H9 (cell line): Measurements from ENCODE around the gene HSD11B1L. TPM values are rescaled to one million over a fixed set of nuclear protein-coding genes. Genes with fewer than 3 reads are reported as not detected.

Source experiments
- DNase-seq: peaks from one replicate; pipeline ENCODE4 v3.0.0-alpha.2; 2017
- H2AFZ ChIP-seq: one replicate; pipeline ENCODE4 v1.6.1; 2013; ENCODE audit warnings: mild to moderate bottlenecking, low read length, control low read depth, moderate library complexity
- H2AK5ac ChIP-seq: 2 replicates; pipeline ENCODE4 v1.6.1; 2013; ENCODE audit warnings: low read length, control low read depth, mixed read lengths; ENCODE audit not compliant: insufficient read length
- H2BK120ac ChIP-seq: one replicate; pipeline ENCODE4 v1.6.1; 2013; ENCODE audit warnings: low read depth, mild to moderate bottlenecking, low read length, control low read depth, inconsistent platforms; ENCODE audit not compliant: poor library complexity, severe bottlenecking
- H2BK12ac ChIP-seq: 2 replicates; pipeline ENCODE4 v1.6.1; 2013; ENCODE audit warnings: low read length, control low read depth, mixed read lengths, low read depth; ENCODE audit not compliant: insufficient read length
- H2BK15ac ChIP-seq: 2 replicates; pipeline ENCODE4 v1.6.1; 2013; ENCODE audit warnings: low read depth, low read length, control low read depth
- H2BK20ac ChIP-seq: one replicate; pipeline ENCODE4 v1.6.1; 2013; ENCODE audit warnings: low read depth, mild to moderate bottlenecking, low read length, control low read depth, inconsistent platforms; ENCODE audit not compliant: poor library complexity, severe bottlenecking
- H2BK5ac ChIP-seq: 2 replicates; pipeline ENCODE4 v1.6.1; 2013; ENCODE audit warnings: low read length, control low read depth, mixed read lengths; ENCODE audit not compliant: insufficient read length
- H3K14ac ChIP-seq: 2 replicates; pipeline ENCODE4 v1.6.1; 2013; ENCODE audit warnings: low read length, control low read depth; ENCODE audit not compliant: insufficient read depth
- H3K18ac ChIP-seq: 2 replicates; pipeline ENCODE4 v1.6.1; 2013; ENCODE audit warnings: low read depth, mild to moderate bottlenecking, mixed read lengths, low read length, control low read depth; ENCODE audit not compliant: insufficient read length
- H3K23ac ChIP-seq: 2 replicates; pipeline ENCODE4 v1.6.1; 2013; ENCODE audit warnings: low read length, control low read depth, mixed read lengths, low read depth; ENCODE audit not compliant: insufficient read length
- H3K23me2 ChIP-seq: 2 replicates; pipeline ENCODE4 v1.6.1; 2013; ENCODE audit warnings: low read depth, mild to moderate bottlenecking, mixed read lengths, low read length, control low read depth; ENCODE audit not compliant: insufficient read length, poor library complexity, severe bottlenecking
- H3K27ac ChIP-seq: 2 replicates; pipeline ENCODE4 v1.5.1; 2013; ENCODE audit warnings: low read length, control low read depth, mixed read lengths, low read depth; ENCODE audit not compliant: insufficient read length
- H3K27me3 ChIP-seq: 2 replicates; pipeline ENCODE4 v1.6.1; 2013; ENCODE audit warnings: low read length, control low read depth, inconsistent platforms; ENCODE audit not compliant: insufficient read depth
- H3K4ac ChIP-seq: 2 replicates; pipeline ENCODE4 v1.6.1; 2013; ENCODE audit warnings: low read depth, mild to moderate bottlenecking, control low read depth, inconsistent platforms, low read length, moderate library complexity
- H3K4me1 ChIP-seq: 2 replicates; pipeline ENCODE4 v1.6.1; 2013; ENCODE audit warnings: low read length, control low read depth, inconsistent platforms; ENCODE audit not compliant: insufficient read depth
- H3K4me2 ChIP-seq: 2 replicates; pipeline ENCODE4 v1.6.1; 2013; ENCODE audit warnings: low read length, control low read depth, mixed read lengths; ENCODE audit not compliant: insufficient read length, insufficient read depth
- H3K56ac ChIP-seq: 2 replicates; pipeline ENCODE4 v1.6.1; 2013; ENCODE audit warnings: low read depth, mild to moderate bottlenecking, mixed read lengths, low read length, control low read depth; ENCODE audit not compliant: insufficient read length
- H3K79me1 ChIP-seq: 2 replicates; pipeline ENCODE4 v1.6.1; 2013; ENCODE audit warnings: low read depth, mild to moderate bottlenecking, moderate library complexity, low read length, control low read depth, inconsistent platforms; ENCODE audit not compliant: insufficient read depth, poor library complexity, severe bottlenecking
- H3K79me2 ChIP-seq: 2 replicates; pipeline ENCODE4 v1.6.1; 2013; ENCODE audit warnings: low read length, control low read depth, inconsistent platforms; ENCODE audit not compliant: insufficient read depth
- H3K9ac ChIP-seq: 2 replicates; pipeline ENCODE4 v1.6.1; 2013; ENCODE audit warnings: low read length, control low read depth, mixed read lengths; ENCODE audit not compliant: insufficient read length; ENCODE audit errors: extremely low read depth
- H3K9me3 ChIP-seq: one replicate; pipeline ENCODE4 v1.6.1; 2013; ENCODE audit warnings: low read depth, low read length, inconsistent platforms; ENCODE audit not compliant: control insufficient read depth
- H3T11ph ChIP-seq: one replicate; pipeline ENCODE4 v1.6.1; 2013; ENCODE audit warnings: mild to moderate bottlenecking, low read length, control low read depth, inconsistent platforms
- H4K20me1 ChIP-seq: one replicate; pipeline ENCODE4 v1.6.1; 2013; ENCODE audit not compliant: control insufficient read depth, insufficient read length, insufficient read depth
- H4K5ac ChIP-seq: 2 replicates; pipeline ENCODE4 v1.6.1; 2013; ENCODE audit warnings: low read depth, mild to moderate bottlenecking, mixed read lengths, low read length, control low read depth; ENCODE audit not compliant: insufficient read length
- H4K8ac ChIP-seq: replicated peaks from 2 replicates; pipeline ENCODE4 v1.6.1; 2013; ENCODE audit warnings: low read length, control low read depth, mixed read lengths, low read depth; ENCODE audit not compliant: insufficient read length
- H4K91ac ChIP-seq: 2 replicates; pipeline ENCODE4 v1.6.1; 2013; ENCODE audit warnings: low read depth, mild to moderate bottlenecking, moderate library complexity, mixed read lengths, low read length, control low read depth; ENCODE audit not compliant: insufficient read length
- H3K27ac Mint-ChIP-seq, 3 experiments: 2 replicates in 2 of 3; 3 replicates in 1 of 3; pipeline ENCODE4 v1.8.0; 2020 to 2021; ENCODE audit warnings: mixed read lengths in 3 of 3, mild to moderate bottlenecking in 1 of 3, moderate library complexity in 1 of 3
- H3K27me3 Mint-ChIP-seq: 2 replicates; pipeline ENCODE4 v1.8.0; 2021; ENCODE audit warnings: low read depth, mild to moderate bottlenecking, moderate library complexity, mixed read lengths
- H3K36me3 Mint-ChIP-seq, 3 experiments: 2 replicates in 2 of 3; 3 replicates in 1 of 3; pipeline ENCODE4 v1.8.0; 2020 to 2021; ENCODE audit warnings: low read depth in 3 of 3, mixed read lengths in 3 of 3; ENCODE audit not compliant: insufficient read depth in 1 of 3
- H3K4me1 Mint-ChIP-seq, 2 experiments: 2 replicates each; pipeline ENCODE4 v1.8.0; 2020; ENCODE audit warnings: mixed read lengths in 2 of 2
- H3K4me3 Mint-ChIP-seq, 2 experiments: 2 replicates in 1 of 2; 3 replicates in 1 of 2; pipeline ENCODE4 v1.8.0; 2020 to 2021; ENCODE audit warnings: mild to moderate bottlenecking in 2 of 2, mixed read lengths in 2 of 2, moderate library complexity in 1 of 2
- H3K9me3 Mint-ChIP-seq, 2 experiments: 2 replicates in 1 of 2; 3 replicates in 1 of 2; pipeline ENCODE4 v1.8.0; 2020; ENCODE audit warnings: mild to moderate bottlenecking in 2 of 2, mixed read lengths in 2 of 2, moderate library complexity in 1 of 2
- CTCF ChIP-seq: fragments of 200-600 bp; sonication (generic); conservative IDR thresholded peaks from 3 replicates; pipeline ENCODE4 v1.8.0; 2021; ENCODE audit warnings: antibody characterized with exemption, mild to moderate bottlenecking
- WGBS: extraction: QIAGEN DNeasy Blood & Tissue Kit; methylation state at CpG from one replicate; pipeline ENCODE4 v1.1.7; 2013; ENCODE audit warnings: missing lambda C conversion rate, low lambda C conversion rate, mixed read lengths; ENCODE audit not compliant: insufficient read length; ENCODE audit errors: extremely low coverage; 5-methylcytosine and 5-hydroxymethylcytosine counted together
- total RNA-seq: library from RNA; stranded (reverse); gene quantifications from 2 replicates; pipeline ENCODE4 v1.2.1, GENCODE V29; 2021

The HSD11B1L gene
- total RNA-seq, 1 experiment from 2014 or later, result 9.3 TPM

DNA sequence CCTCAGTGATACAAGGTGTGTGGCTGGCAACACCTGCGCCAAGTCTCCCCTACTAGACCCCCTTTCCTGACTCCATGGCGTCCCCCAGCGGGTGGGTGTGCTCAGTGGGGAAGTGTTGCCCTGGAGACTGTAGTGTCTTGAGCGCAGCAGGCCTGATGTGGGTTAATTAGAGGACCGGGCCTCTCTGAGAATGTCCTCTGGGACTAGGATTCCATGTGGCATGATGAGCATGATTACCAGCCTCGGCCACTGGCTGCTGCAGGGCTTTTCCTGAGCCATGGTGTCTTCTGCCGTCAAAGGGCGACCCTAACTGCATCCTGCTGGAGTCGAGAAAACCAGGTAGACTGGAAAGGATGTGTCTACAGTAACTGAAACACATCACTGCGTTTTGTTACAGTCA lies 28.6 kb upstream of the HSD11B1L start:
- Histone ChIP-seq H3K27me3 (no peaks in the 10 kb centered on the region), H4K8ac (no peak overlapping the region), H3T11ph (no peak overlapping the region), H3K27ac (no peak overlapping the region), H2BK20ac (no peak overlapping the region), H3K14ac (no peak overlapping the region), H3K79me2 (no peaks in the 10 kb centered on the region), H4K20me1 (no peaks in the 10 kb centered on the region), H4K5ac (no peak overlapping the region), H3K9me3 (no peaks in the 10 kb centered on the region), H3K9ac (no peak overlapping the region), H4K91ac (no peak overlapping the region), H3K18ac (no peak overlapping the region), H3K4me2 (no peak overlapping the region), H2BK12ac (no peak overlapping the region), H2BK5ac (no peak overlapping the region), H3K4me1 (no peaks in the 10 kb centered on the region), H2BK120ac (no peak overlapping the region), H2AFZ (no peak overlapping the region), H3K4ac (no peak overlapping the region), H3K23me2 (no peaks in the 10 kb centered on the region), H3K56ac (no peak overlapping the region), H2BK15ac (no peak overlapping the region), H3K79me1 (no peaks in the 10 kb centered on the region), H3K23ac (no peak overlapping the region), H2AK5ac (no peak overlapping the region)
- DNase-seq, result no peak
- no peak for TF ChIP-seq CTCF
- Mint-ChIP-seq H3K9me3 (no peaks in the 10 kb centered on the region), H3K4me3 (no peak overlapping the region), H3K4me1 (no peaks in the 10 kb centered on the region), H3K27me3 (no peaks in the 10 kb centered on the region), H3K27ac (no peak overlapping the region), H3K36me3 (peaks cover 53 to 91% (median 80%) of the 10 kb centered on the region in 3 experiments; a peak in 6 of 7 replicates)
- no CpG with 5 or more reads among the region's 10 CpGs for WGBS
